ENCODE measurements around the gene LDB3.
"Not testable (repeated sequence)": the region's sequence is repeated elsewhere in the genome, so short reads cannot be mapped to it uniquely, and the experiment has no call there.

GRCh38 chr10:86645621-86646165 lies 22.6 kb upstream of the LDB3 start:
- not testable (repeated sequence) for TF ChIP-seq EZH2 (IDR thresholded peaks at IDR 0.05); CBX3 (IDR thresholded peaks at IDR 0.05; ENCODE audit: low read depth); EZH2phosphoT487 (IDR thresholded peaks at IDR 0.05; ENCODE audit: borderline replicate concordance); CTCF (IDR thresholded peaks at IDR 0.05 in 2 of 3, conservative IDR thresholded peaks at IDR 0.05 in 1 of 3; ENCODE audit: borderline replicate concordance in 1 of 3, insufficient read depth in 1 of 3, low read depth in 2 of 3, low read length in 2 of 3); ZBTB33 (IDR thresholded peaks at IDR 0.05; ENCODE audit: extremely low read depth, insufficient replicate concordance, low read length); RAD21 (IDR thresholded peaks at IDR 0.05; ENCODE audit: low read depth); JUND (IDR thresholded peaks at IDR 0.05); ZNF274 (IDR thresholded peaks at IDR 0.05; ENCODE audit: low read depth, low read length); POLR2AphosphoS5 (IDR thresholded peaks at IDR 0.05; ENCODE audit: low read depth, low read length); SP1 (IDR thresholded peaks at IDR 0.05; ENCODE audit: low read depth); TCF7L2 (IDR thresholded peaks at IDR 0.05; ENCODE audit: borderline replicate concordance, extremely low read depth, insufficient read depth, insufficient read length)

All from HCT116 (cell line).